T-helper 1 cell treated with Interleukin-12 subunit alpha and Interleukin-12 subunit beta and Interleukin-4 antibody, amounts not matched to agents 30 ng/mL and 1 ng/mL, for 36 hours (primary cell): ENCODE results near the gene PREX1. TPM values are rescaled to one million over a fixed set of nuclear protein-coding genes. Genes with fewer than 3 reads are reported as not detected.

Experiments
- intact Hi-C: fragments of 100-400 bp; cut with micrococcal nuclease; formaldehyde crosslinking; loops from one replicate; pipeline ENCODE4 v1.15.1; 2024
- total RNA-seq: library from RNA; stranded (reverse); gene quantifications from 2 replicates; pipeline ENCODE4 v1.2.3, GENCODE V29; 2022

Gene PREX1
- total RNA-seq, 1 donor from 2014 or later: 119 TPM

- intact Hi-C loops: no loop called here
Observed at GRCh38 chr20:48686238-48687116, 141.3 kb downstream of the PREX1 start.

- intact Hi-C loops: no loop called here
Observed at GRCh38 chr20:48685300-48685699, 142.5 kb downstream of the PREX1 start.

- intact Hi-C loops: no loop called here
Observed at GRCh38 chr20:48684501-48685041, 143.2 kb downstream of the PREX1 start.

GRCh38 chr20:48683467-48684175, 144.2 kb downstream of the PREX1 start:
- intact Hi-C loops: no loop called here

GRCh38 chr20:48682529-48683363, 145.1 kb downstream of the PREX1 start:
- intact Hi-C loops: no loop called here

- intact Hi-C loops: no loop called here
Observed at GRCh38 chr20:48681873-48682426, 145.8 kb downstream of the PREX1 start.

- intact Hi-C loops: no loop called here
Observed at GRCh38 chr20:48681201-48681872, 146.5 kb downstream of the PREX1 start.

- intact Hi-C loops: no loop called here
Observed at GRCh38 chr20:48680650-48681049, 147.1 kb downstream of the PREX1 start.

GRCh38 chr20:48679599-48679998, 148.2 kb downstream of the PREX1 start:
- intact Hi-C loops: no loop called here

GRCh38 chr20:48679011-48679410, 148.8 kb downstream of the PREX1 start:
- intact Hi-C loops: no loop called here

GRCh38 chr20:48678421-48678820, 149.4 kb downstream of the PREX1 start:
- intact Hi-C loops: no loop called here

- intact Hi-C loops: no loop called here
Observed at GRCh38 chr20:48676795-48677460, 150.9 kb downstream of the PREX1 start.

GRCh38 chr20:48676125-48676524, 151.7 kb downstream of the PREX1 start:
- intact Hi-C loops: no loop called here

GRCh38 chr20:48674461-48674860, 153.3 kb downstream of the PREX1 start:
- intact Hi-C loops: no loop called here

- intact Hi-C loops: no loop called here
Observed at GRCh38 chr20:48673507-48673906, 154.3 kb downstream of the PREX1 start.

- intact Hi-C loops: no loop called here
Observed at GRCh38 chr20:48672324-48672723, 155.5 kb downstream of the PREX1 start.

GRCh38 chr20:48671141-48671540, 156.7 kb downstream of the PREX1 start:
- intact Hi-C loops: no loop called here

- intact Hi-C loops: no loop called here
Observed at GRCh38 chr20:48669946-48670605, 157.7 kb downstream of the PREX1 start.

- intact Hi-C loops: no loop called here
Observed at GRCh38 chr20:48668451-48668946, 159.3 kb downstream of the PREX1 start.
